ENCODE data around the gene KCNK18. TPM values are rescaled to one million over a fixed set of nuclear protein-coding genes. Genes with fewer than 3 reads are reported as not detected.
"Not testable (repeated sequence)": the region's sequence is repeated elsewhere in the genome, so short reads cannot be mapped to it uniquely, and the experiment has no call there.

Gene KCNK18
- total RNA-seq, 1 experiment from 2014 or later: not detected

DNA sequence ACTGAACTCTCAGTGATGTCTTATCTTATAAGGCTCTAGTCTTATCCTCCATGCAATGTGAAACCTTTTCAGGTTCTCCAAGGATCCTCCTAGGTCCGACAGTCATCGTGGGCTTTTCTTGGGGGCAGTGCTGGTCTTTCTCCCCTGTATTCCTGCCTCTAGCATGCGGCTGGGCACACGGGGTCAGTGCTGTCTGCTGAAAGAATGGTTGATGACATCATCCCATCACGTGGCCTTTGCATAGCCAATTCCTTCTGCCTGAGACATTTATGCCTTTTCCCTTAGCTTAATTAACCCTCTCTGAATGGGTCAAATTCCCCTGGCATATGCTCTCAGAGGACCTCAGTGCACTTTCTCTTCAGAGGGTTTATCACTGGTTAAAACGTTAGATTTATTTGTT lies 27.0 kb upstream of the KCNK18 start:
- DNase-seq (ENCODE audit: low read depth): no peak

DNA sequence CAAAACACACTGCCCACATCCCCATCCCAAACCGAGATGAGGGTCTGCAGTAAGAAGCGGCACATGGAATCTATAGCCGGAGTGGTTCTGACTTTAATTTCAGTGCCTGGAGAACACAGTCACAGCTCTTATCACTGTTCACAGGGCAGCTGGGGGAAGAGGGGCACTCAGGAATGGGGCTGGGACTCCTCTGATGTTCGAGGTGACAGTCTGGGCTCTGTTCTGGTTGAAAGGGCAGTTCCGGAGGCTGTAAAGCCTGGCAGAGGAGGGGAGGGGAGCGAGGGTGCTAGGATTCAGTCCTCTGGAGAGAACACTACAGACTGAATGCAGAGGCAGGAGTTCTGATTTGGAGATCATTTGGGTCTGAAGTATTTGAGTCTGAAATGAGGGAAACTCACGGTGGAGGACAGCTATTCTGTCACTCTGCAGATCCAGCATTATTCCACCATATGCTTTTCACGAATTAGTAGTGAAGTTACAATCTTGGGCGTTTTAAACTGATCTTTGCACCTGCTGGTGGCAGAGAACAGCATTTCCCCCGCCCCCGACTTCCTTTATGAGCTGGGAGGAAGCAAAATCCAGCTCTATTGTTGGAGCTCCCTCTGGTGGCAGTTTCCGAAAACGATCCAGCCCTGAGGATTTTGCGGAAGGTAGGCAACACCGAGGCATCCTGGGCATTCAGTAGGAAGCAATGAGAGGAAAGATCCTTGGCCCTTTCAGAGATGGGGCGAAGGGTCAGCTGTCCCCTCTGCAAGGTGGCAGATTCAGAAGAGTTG lies 22.7 kb upstream of the KCNK18 start:
- DNase-seq (ENCODE audit: low read depth): peak; percentile 74

GRCh38 chr10:117175215-117175900 lies 21.9 kb upstream of the KCNK18 start:
- peak; percentile 19 for DNase-seq (ENCODE audit: low read depth)

GRCh38 chr10:117175901-117176534 lies 21.3 kb upstream of the KCNK18 start:
- DNase-seq (ENCODE audit: low read depth): peak; percentile 66

DNA sequence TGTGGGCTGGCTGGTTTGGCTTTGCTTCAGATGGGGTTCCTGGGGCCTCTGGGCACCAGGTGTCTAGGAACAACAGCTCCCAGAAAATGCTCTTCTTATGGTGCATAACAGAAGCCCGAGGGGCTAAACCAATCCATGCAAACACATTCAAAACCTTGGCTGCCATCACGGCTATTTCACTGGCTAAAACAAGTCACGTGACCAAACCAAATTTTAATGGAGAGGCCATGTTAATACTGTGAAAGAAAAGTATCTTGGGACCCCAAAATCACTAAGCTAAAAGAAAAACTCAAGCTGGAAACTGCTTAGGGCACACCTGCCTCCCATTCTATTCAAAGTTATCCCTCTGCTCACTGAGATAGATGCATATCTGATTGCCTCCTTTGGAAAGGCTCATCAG lies 19.1 kb upstream of the KCNK18 start:
- no peak for DNase-seq (ENCODE audit: low read depth)

DNA sequence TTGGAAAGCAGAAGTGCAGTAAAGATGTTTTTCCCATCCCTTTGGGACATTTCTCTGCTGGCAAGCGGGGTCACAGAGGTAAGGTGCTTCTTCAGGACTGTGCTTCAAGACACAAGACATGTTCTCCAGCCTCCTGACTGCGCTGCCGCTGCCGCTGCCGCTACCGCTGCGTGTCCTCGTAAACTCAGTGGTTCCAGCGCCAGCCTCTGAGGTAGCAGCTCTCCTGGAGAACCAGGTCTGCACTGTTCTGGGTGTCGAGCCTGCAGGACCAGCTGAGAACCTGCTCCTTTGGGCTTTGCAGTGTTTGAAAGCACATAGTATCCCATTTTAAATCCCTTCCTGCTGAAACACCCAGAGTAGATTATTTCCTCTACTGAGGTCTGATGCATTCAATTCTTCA lies 13.0 kb upstream of the KCNK18 start:
- no peak for DNase-seq (ENCODE audit: low read depth)

DNA sequence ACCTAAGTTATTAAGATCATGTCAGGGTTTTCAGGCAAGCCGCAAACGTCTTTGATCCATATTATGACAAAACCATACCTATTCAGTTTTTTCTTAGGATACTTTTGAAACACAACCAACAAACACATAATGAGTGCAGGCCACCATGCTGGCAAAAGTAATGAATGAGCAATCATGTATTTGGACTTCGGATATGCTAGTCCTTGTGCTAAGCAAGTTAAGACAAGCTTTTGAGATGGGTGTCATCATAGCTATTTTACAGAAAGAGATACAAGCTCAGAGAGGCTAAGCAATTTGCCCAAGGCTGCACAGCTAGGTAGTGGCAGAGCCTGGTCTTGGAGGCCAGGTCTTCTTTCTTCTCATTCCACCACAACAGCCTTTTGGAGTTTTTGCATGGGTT lies 12.5 kb upstream of the KCNK18 start:
- DNase-seq (ENCODE audit: low read depth): no peak

GRCh38 chr10:117185817-117186216 lies 11.5 kb upstream of the KCNK18 start:
- DNase-seq (ENCODE audit: low read depth): not testable (repeated sequence)

GRCh38 chr10:117186832-117187615 lies 10.3 kb upstream of the KCNK18 start:
- peak; percentile 36 for DNase-seq (ENCODE audit: low read depth)

DNA sequence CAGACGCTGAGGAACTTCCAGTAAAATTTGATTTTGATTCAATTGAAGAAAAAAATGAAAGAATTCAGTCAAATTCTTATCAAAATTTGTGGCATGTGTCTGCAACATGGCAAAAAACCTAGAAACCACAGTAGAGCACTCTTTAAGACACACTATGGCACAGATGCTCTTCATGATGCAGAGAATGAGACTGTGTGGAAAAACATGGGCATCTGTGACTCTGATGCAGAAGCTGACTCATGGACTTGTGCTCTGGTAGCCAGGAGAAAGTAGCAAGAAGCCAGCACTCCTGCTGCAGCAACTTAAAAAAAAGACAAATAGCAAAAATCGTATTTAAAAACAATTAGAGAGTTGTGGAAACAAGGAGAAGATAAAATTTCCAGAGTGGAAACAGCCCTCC lies 8.9 kb upstream of the KCNK18 start:
- no peak for DNase-seq (ENCODE audit: low read depth)

GRCh38 chr10:117189557-117189956 lies 7.7 kb upstream of the KCNK18 start:
- DNase-seq (ENCODE audit: low read depth): no peak

DNA sequence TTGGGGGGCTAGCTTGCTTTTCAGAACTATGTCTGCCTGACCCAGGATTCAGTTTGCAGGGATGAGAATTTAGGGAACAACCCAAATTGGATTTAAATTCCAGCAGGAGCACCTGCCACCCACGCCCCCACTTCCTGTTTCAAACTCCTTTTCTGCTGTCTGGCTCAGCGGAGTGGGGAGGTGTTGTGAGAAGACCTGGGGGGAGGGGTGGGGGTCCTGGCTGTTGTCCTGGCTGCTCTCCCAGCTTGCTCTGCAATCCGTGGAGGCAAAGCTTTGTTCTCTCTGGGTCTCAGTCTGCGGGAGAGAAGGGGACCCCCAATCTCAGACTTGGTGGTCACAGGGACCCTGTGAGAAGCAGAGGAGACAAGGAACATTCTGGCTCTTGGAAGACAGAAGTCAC lies 799 bp downstream of the KCNK18 start:
- DNase-seq (ENCODE audit: low read depth): no peak

DNA sequence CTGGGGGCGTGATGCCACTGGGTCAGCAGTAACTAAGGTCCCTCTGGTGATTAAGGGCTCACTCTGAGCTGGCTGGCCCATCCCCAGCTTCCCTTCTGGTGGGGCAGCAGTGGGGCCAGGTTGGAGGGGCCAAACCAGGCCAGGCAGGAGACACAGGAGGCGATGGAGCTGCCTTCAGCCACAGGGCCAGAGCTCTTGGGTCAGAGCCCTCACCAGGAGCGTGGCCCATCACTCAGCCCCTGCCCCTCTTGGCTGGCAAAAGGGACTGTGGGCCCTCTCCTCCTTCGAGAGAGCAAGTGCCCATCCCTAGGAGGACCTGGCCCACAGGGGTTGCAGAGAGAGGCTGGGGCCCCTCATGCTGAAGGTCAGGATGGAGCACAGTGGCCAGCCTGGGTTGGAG lies 4.5 kb downstream of the KCNK18 start:
- no peak for DNase-seq (ENCODE audit: low read depth)

- no peak for DNase-seq (ENCODE audit: low read depth)
Observed at GRCh38 chr10:117204316-117204715, 7.0 kb downstream of the KCNK18 start.

GRCh38 chr10:117212176-117212575 lies 14.9 kb downstream of the KCNK18 start:
- no peak for DNase-seq (ENCODE audit: low read depth)

DNA sequence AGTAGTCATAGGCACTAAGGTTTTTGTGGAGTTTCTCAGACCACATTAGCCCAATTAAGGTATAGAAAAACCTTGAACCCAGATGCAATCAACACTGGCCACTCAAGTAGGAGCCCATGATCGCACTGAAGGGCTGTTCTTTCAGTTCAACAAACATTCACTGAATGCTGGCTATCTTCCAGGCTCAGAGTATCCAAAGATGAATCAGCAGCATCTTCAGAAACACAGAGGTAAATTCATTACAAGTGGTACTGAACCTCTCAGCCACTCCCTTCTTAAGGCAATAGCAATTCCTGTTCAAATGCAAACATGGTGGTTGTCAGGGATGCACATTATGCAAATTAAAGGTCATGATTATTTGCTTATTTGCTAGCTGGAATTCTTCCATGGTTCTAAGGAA lies 17.1 kb downstream of the KCNK18 start:
- DNase-seq (ENCODE audit: low read depth): no peak

- no peak for DNase-seq (ENCODE audit: low read depth)
Observed at GRCh38 chr10:117215079-117215478, 17.8 kb downstream of the KCNK18 start.

DNA sequence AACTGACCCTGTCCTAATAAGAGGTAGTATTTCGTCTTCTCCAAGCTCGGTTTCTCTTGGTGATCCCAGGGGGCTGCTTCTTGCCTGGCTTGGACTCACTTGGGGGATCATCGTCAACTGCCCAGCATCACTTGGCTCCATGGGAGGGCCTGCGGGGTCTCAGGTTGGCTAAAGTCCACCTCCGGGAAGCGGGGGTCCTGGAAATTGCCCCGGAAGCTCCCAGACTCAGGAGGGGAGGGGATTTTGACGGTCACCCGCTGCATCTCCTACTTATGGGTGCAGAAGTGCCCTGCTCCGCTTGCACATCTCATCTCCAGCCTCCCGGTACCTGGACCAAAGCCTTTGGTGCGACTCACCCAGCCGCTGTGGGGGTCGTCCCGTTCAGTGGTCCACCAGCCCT lies 18.7 kb downstream of the KCNK18 start:
- no peak for DNase-seq (ENCODE audit: low read depth)

DNA sequence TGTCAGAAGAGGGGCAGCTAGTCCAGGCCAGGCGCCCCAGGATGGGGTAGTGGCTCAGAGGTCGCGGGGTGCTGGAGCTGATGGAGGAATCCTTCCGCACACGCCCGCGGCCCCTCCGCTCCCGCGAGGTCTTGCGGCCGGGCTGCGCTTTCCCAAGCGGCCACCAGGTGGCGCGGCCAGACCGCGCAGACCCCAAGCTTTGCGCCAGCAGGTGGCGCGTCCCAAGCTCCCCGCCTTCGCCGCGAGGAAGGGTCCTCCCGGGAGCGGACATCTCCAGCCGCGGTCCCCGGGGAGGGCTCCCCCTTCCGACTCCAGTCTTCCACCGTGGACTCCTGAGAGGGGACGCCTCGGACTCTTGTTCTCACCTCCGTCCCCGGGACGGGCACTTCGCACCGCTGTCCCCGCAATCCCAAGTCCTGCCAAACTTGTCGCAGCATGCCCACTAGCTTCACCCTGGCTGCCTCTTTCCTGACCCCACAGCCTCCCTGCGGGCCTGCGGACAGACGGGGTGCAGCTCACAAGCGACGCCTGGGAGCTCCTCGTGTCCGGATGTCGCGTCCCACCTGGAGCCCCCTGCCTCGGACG lies 19.4 kb downstream of the KCNK18 start:
- peak; percentile 72 for DNase-seq (ENCODE audit: low read depth)

DNA sequence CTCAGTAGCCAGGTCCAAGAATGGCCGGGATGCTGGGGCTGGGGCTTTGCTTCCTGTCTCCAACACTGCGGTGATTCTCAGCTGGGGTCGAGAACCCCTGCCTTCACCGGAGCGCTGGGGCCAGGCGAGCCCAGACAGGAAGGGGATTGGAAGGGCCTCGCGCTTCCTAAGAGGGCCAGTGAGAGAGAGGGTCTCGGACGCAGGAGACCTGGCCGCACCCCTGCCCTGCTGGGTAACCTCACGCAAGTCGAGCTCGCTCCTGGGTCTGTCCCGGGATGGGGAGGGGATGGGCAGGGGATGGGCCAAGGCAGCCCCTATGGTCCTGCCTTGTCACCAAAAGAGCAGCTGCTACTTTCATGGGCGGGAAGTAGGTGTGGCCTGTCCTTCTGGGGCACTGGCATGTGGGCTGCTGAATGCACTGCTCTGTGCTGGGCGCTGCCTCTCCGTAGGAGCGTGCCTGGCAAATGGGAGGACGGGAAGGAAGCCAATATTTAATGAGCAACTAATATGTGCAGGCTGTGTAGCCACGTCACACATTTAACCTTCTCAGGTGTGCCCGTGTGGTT lies 20.0 kb downstream of the KCNK18 start:
- DNase-seq (ENCODE audit: low read depth): peak; percentile 28

GRCh38 chr10:117218654-117219053 lies 21.4 kb downstream of the KCNK18 start:
- DNase-seq (ENCODE audit: low read depth): no peak
